Tongue (tissue), 2 donors: ENCODE measurements around the gene INSIG2. TPM values are rescaled to one million over a fixed set of nuclear protein-coding genes. Genes with fewer than 3 reads are reported as not detected.
A peak's percentile ranks its signal among the peaks of the same experiment; 100 is the strongest.

Source experiments
- DNase-seq: peaks from one replicate; pipeline ENCODE4 v3.0.0-alpha.2; 2015
- total RNA-seq: library from RNA; depleted of rRNA; stranded (reverse); fragments of >200 nt; gene quantifications from one replicate; pipeline ENCODE4 v1.2.3, GENCODE V29; 2014

INSIG2 gene
- total RNA-seq, 1 donor from 2014 or later: 15.6 TPM

DNA sequence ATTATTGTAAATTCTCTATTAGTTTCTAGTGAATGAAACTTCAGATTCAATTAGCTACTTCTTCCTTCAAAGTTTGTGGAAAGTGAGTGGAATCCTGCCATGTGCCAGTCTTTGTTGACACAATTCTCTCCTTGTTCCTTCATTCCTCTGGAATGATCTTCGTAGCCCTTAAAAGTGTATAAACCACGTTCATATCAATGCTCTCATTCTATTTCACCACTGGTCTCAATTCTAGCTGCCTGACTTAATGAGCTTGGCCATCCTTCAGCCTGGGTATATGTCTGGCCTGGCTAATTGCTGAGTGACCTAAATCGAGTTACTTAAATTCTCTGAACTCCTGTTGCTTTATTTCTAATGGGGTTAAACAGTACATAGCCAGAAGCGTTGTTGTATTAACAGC lies 43.5 kb downstream of the INSIG2 start:
- DNase-seq: no peak

DNA sequence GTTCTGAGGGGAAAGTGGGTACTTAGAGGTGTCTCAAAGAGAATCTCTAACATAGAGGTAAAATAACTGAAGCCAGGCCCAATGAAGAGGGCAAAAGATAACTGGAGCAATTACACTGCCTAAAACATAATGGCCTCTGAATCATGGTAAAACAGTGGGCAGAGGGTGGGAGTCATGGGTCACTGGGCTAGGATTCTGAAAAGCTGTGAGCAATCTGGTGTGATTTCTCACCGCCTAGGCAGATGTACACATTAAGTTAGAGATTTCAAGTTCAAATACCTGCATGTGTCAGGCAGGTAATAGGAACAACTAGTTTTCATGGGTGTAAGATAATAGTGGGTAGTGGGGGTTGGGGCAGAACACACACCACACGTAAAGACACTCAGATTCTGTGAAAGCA lies 45.6 kb downstream of the INSIG2 start:
- no peak for DNase-seq

DNA sequence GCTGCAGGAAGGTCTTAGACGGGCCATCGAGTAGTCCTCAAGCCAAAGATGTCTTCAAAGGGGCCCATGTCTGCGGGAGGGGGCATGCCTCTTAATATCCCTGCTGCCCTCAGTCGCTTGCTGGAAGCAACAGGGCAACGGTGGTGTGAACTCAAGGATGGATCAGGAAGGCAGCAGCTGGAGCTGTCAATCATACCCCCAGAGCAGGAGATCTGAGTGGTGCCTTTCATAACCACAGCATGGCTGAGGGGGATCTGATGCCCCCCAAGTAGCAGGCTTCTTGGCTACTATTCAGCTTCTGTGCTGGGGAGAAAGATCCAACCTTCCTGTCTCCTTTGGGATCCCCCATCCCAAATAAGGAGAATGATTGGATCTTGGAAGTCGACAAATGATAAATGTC lies 46.4 kb downstream of the INSIG2 start:
- DNase-seq: peak; percentile 38

DNA sequence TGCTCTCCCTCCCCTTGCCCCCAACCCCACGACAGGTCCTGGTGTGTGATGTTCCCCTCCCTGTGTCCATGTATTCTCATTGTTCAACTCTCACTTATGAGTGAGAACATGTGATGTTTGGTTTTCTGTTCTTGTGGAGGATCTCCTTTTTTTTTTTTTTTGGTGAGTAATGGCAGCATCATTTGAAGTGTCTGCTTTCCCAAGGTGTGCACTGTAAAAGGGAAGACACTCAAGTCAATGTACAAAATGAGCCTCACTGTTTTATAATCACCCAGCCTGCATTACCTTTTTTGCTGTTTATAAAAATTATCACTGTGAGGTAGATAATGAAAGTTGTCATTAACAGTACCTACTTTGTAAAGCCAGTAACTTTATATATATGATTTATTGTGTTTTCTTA lies 56.9 kb downstream of the INSIG2 start:
- no peak for DNase-seq

DNA sequence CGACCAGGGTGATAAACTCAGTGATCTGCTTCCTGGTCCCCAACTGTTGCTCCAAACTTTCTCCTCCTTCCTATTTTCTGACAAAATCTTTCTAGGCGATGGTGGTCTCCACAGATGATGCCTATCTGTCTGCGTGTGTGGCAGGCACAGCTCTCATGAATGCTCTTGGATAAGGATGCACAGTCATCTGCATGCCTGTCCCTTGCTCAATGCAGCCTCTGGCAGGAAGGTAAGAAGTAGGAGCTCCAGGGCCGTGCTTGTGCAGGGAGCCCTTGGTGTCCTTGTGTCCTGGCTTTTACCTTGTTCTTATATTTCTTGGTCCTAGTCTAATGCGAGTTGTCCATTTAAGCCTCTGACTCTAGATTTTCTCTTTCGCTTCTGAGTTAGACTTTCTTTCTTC lies 57.5 kb downstream of the INSIG2 start:
- no peak for DNase-seq

DNA sequence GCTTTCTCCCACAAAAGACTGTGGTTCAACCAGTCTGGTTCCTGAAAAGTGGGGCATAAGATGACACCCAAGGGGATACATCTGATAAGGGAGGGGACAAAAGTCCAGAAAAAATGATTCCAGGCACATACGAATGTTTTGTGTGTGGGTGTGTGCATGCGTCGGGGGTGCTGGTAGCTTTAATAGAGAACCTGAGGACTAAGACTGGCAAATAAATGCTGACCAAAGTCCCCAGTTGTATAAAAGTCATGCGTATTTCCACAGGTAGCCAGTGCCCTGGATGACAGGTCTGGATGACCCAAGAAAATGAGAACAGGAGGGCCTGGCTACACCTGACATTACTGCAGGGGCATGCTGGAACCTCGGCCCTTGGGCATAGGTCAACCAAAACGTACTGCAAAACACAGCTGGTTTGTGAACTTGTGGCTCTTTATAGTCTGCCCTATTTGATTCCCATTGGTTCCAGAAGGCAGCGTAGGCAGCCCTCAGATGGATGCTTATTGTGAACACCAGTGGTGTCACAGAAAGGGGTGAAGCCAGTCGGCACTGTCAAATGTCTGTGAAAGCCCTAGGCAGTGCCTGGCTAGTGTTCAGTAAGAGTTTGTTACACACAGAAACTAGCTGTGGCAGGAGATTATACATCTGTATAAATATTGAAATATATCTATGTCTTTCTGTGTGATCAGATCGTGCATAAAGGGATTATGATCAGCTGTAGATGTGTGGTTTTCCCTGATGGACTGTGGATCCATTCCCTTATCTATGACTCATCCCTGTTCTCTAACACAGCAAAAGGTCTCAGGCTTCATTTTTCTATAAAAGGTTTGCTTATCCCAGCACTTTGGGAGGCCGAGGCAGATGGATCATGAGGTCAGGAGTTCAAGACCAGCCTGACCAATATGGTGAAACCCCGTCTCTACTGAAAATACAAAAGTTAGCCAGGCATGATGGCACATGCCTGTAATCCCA lies 58.3 kb downstream of the INSIG2 start:
- no peak for DNase-seq

DNA sequence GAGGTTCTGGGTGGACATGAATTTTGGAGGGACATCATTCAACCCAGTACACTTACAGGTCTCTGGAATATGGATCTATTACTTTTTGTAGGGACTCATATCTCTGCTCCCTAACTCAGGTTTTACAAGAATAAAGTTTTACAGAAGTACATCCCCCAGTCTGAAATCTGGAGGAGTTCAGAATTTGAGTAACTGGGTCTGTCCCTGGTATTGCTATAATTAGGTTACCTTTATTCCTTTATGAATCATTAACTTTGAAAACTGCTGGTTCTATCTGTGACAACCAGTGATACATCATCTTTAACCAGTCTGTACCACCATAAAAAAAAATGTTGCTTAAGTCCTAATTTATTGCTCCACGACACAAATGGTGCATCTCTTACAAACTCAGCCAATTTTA lies 59.9 kb downstream of the INSIG2 start:
- no peak for DNase-seq

DNA sequence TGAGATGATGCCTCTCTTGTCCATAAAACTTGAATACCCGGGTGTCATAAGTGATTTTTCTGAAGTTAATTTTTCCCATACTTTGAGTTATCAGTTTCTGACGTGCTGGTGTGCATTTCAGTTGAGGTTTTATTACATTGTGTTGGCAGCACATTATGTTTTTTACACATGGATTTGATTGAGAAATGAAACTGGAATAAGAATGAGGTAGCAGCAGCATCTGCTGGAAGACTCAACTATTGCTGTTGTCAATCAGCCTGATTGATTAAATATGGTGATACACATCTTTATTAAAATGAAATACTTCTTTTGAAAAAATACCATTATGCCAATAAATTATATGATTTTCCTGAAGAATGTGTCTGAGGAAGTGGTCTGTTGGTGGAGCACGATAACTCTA lies 60.5 kb downstream of the INSIG2 start:
- DNase-seq: no peak

DNA sequence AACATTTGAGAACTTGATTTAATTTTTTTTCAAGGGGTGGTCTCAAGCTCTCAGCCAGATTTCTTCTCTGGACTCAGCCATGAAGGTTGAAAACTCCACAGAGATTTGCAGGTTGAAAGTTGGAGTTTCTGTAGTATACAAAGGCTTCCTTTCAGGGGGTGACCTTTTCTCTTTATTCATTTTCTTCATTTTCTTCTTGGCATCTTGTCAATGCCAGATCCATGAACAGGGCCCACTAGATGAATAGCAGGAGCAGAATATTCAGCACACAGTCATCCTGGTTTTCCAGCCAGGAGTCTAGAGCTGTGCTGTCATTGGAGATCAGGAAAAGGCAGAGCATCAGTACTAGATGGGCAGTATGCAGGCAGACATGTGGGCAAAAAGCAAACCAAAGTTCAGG lies 62.0 kb downstream of the INSIG2 start:
- DNase-seq: no peak

DNA sequence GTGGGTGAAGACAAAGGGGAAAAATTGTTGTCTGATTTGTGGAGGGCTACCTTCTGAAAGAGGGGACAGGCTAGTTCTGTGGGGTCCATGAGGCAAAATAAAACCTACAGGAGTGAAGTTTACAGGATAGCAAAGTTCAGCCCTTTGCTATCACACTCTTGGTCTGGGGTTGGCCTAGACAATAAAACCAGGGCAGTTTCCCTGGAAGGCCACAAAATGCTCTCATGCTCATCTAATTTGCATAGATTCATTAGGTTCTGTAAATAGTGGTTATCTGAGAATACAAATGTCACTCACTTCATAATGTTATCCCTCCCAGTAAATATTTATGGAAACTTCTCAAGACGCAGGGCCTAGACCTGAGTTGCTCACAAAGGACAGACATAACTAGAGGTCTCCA lies 63.6 kb downstream of the INSIG2 start:
- DNase-seq: no peak

DNA sequence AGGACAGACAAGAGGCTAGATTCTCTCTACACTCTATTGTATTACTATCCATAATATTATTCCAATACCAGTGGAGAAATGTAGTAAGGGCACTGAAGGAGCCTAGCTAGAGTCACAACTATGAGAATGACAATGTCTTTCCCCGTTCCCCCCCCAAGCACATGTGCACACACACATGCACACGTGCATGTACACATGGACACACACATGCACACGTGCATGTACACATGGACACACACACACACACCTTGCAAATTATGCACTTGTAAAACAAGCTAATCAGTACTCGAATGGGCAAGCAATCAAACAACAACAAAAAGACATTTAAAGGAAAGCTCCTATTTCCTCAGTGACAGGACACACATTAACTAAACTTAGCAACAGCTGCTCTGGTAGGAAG lies 65.2 kb downstream of the INSIG2 start:
- no peak for DNase-seq

DNA sequence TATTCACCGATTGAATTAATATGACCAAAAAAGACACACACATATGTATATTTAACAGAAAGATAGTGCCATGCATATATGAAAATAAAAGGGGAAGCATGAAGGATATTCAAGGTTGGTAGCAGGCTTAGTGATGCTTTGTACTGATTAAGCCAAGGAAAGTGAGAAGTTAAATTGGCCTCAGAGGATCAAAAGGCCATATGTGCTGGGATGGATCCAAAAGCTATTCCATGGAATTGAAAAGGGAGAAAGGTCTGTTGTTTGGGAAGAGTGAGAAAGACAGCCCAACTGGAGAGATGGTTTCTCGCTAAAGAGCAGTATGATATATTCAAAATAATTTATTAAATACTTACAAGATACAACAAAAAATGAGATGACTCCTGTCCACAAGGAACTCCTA lies 65.9 kb downstream of the INSIG2 start:
- no peak for DNase-seq

Other genes with a start within 250 kb of the INSIG2 start
- gene CCDC93, start 74.4 kb upstream of the INSIG2 start, total RNA-seq: 23.6 TPM